Transverse colon (tissue), 4 donors: ENCODE measurements around the gene RGS11.

Source experiments
- EP300 ChIP-seq: sonication (generic); formaldehyde crosslinking; IDR thresholded peaks from one replicate; pipeline ENCODE4 v1.6.1; 2017; ENCODE audit warnings: antibody characterized with exemption, low read depth
- POLR2AphosphoS5 ChIP-seq, 3 donors: sonication (generic); formaldehyde crosslinking; IDR thresholded peaks; one replicate each; pipeline ENCODE4 v1.6.1; 2016; ENCODE audit warnings: antibody characterized with exemption in 3 of 3
- TF ChIP-seq, protein P1 (sequence below), 5 experiments: fragments of 200-600 bp in 3 of 5; fragments of 450-650 bp in 2 of 5; sonication (generic) in 3 of 5; IDR thresholded peaks; 1 replicate in 2 of 5; 2 replicates in 3 of 5; pipeline ENCODE4 v1.5.1; 2016 to 2017; ENCODE audit warnings: antibody characterized with exemption in 5 of 5, inconsistent platforms in 3 of 5, mild to moderate bottlenecking in 2 of 5, moderate library complexity in 1 of 5

DNA sequence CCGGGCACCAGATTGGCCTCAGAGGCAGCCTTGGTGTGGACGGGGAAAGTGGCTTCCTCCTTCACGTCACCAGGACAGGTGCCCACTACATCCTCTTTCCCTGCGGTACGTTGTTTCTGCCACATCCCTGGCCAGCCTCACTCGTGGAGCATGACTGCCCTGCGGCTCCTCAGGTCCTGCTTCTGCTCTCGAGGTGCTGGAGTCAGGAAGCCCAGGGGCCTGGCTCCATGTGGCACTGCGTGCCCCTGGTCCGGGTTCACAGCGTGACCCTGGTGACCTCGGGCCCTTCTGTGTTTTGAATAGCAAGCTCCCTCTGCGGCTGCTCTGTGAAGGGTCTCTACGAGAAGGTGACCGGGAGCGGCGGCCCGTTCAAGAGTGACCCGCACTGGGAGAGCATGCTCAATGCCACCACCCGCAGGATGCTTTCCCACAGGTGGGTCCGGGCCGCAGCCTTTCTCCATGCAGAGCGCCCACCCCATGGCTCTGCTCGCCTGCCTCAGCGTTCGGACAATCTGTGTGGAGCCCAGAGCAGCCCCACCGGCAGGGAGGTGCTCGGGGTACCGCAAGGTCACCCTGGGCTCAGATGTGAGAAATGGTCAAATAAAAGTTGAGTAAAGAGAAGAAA, 13.5 kb downstream of the RGS11 start:
- no peak for TF ChIP-seq EP300
- no peak for TF ChIP-seq POLR2AphosphoS5 (IDR thresholded peaks at IDR 0.05)
- TF ChIP-seq, protein P1, sequence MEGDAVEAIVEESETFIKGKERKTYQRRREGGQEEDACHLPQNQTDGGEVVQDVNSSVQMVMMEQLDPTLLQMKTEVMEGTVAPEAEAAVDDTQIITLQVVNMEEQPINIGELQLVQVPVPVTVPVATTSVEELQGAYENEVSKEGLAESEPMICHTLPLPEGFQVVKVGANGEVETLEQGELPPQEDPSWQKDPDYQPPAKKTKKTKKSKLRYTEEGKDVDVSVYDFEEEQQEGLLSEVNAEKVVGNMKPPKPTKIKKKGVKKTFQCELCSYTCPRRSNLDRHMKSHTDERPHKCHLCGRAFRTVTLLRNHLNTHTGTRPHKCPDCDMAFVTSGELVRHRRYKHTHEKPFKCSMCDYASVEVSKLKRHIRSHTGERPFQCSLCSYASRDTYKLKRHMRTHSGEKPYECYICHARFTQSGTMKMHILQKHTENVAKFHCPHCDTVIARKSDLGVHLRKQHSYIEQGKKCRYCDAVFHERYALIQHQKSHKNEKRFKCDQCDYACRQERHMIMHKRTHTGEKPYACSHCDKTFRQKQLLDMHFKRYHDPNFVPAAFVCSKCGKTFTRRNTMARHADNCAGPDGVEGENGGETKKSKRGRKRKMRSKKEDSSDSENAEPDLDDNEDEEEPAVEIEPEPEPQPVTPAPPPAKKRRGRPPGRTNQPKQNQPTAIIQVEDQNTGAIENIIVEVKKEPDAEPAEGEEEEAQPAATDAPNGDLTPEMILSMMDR (IDR thresholded peaks at IDR 0.05), result no peak
